IMR-90 (cell line): Measurements from ENCODE around the gene ALOX12B. TPM values are rescaled to one million over a fixed set of nuclear protein-coding genes. Genes with fewer than 3 reads are reported as not detected.

ENCODE experiments used
- ATAC-seq: fragments of 200-7000 bp; cut with Tn5 transposase; 2 replicates; pipeline ENCODE4 v1.9.1; 2020; ENCODE audit warnings: low read depth, mild to moderate bottlenecking, moderate library complexity
- BruUV-seq: library from RNA; stranded (reverse); fragments of 400-500 nt; replicated peaks from 2 replicates; lab custom pipeline; 2021; lab: Mats Ljungman, UMichigan
- CTCF ChIA-PET: fragments of 300-600 bp; formaldehyde crosslinking; extraction: SDS; loops from one replicate; lab custom pipeline; 2021; ENCODE audit warnings: antibody characterized with exemption; lab: Yijun Ruan, JAX
- POLR2A ChIA-PET: fragments of 300-600 bp; sonication (Branson Sonifier 250); formaldehyde crosslinking; loops from one replicate; lab custom pipeline; 2022; ENCODE audit warnings: antibody characterized with exemption; ENCODE audit not compliant: unreplicated experiment; lab: Charles Lee
- DNase-seq: peaks from one replicate; pipeline ENCODE4 v3.0.0; 2013
- H2AFZ ChIP-seq: replicated peaks from 2 replicates; pipeline ENCODE3; 2013; ENCODE audit warnings: low read length, mild to moderate bottlenecking; ENCODE audit not compliant: poor library complexity
- H2AK5ac ChIP-seq: 2 replicates; pipeline ENCODE4 v1.6.1; 2013; ENCODE audit warnings: low read depth, low read length, inconsistent platforms
- H2AK9ac ChIP-seq: replicated peaks from 2 replicates; pipeline ENCODE3; 2013; ENCODE audit warnings: mild to moderate bottlenecking, low read depth, low read length, moderate library complexity; ENCODE audit not compliant: poor library complexity
- H2BK120ac ChIP-seq: 2 replicates; pipeline ENCODE4 v1.6.1; 2013; ENCODE audit warnings: low read depth, low read length, inconsistent platforms
- H2BK15ac ChIP-seq: 3 replicates; pipeline ENCODE4 v1.6.1; 2013; ENCODE audit warnings: low read depth, low read length, inconsistent platforms
- H2BK20ac ChIP-seq: 2 replicates; pipeline ENCODE4 v1.6.1; 2013; ENCODE audit warnings: low read depth, mild to moderate bottlenecking, inconsistent platforms, low read length, moderate library complexity
- H2BK5ac ChIP-seq: 2 replicates; pipeline ENCODE4 v1.6.1; 2013; ENCODE audit warnings: mild to moderate bottlenecking, low read depth, low read length, inconsistent platforms; ENCODE audit not compliant: poor library complexity, severe bottlenecking
- H3K14ac ChIP-seq: replicated peaks from 2 replicates; pipeline ENCODE4 v1.6.1; 2013; ENCODE audit warnings: low read depth, low read length, inconsistent platforms
- H3K18ac ChIP-seq: 2 replicates; pipeline ENCODE4 v1.6.1; 2013; ENCODE audit warnings: low read depth, low read length, control low read depth
- H3K23ac ChIP-seq: 2 replicates; pipeline ENCODE4 v1.6.1; 2013; ENCODE audit warnings: low read depth, low read length, inconsistent platforms
- H3K27ac ChIP-seq: 2 replicates; pipeline ENCODE4 v1.5.1; 2013; ENCODE audit warnings: mild to moderate bottlenecking, control low read depth, low read length; ENCODE audit not compliant: insufficient read depth
- H3K27me3 ChIP-seq: 2 replicates; pipeline ENCODE4 v1.6.1; 2013; ENCODE audit warnings: low read length; ENCODE audit not compliant: control insufficient read depth, insufficient read depth
- H3K36me3 ChIP-seq: 2 replicates; pipeline ENCODE4 v1.6.1; 2013; ENCODE audit warnings: low read length, mixed read lengths; ENCODE audit not compliant: control insufficient read depth, insufficient read depth
- H3K4ac ChIP-seq: 2 replicates; pipeline ENCODE4 v1.6.1; 2013; ENCODE audit warnings: low read depth, low read length, inconsistent platforms
- H3K4me1 ChIP-seq: 2 replicates; pipeline ENCODE4 v1.6.1; 2013; ENCODE audit warnings: low read length, mixed read lengths; ENCODE audit not compliant: control insufficient read depth, insufficient read depth
- H3K4me2 ChIP-seq: 2 replicates; pipeline ENCODE4 v1.6.1; 2013; ENCODE audit warnings: low read depth, mild to moderate bottlenecking, control low read depth, low read length, moderate library complexity
- H3K4me3 ChIP-seq: 2 replicates; pipeline ENCODE4 v1.5.1; 2013; ENCODE audit warnings: low read depth, mild to moderate bottlenecking, control low read depth, low read length, moderate library complexity; ENCODE audit not compliant: insufficient read depth
- H3K56ac ChIP-seq: 2 replicates; pipeline ENCODE4 v1.6.1; 2013; ENCODE audit warnings: low read length, inconsistent platforms; ENCODE audit not compliant: insufficient read depth; ENCODE audit errors: extremely low read depth
- H3K79me1 ChIP-seq, 2 experiments: 2 replicates each; pipeline ENCODE4 v1.6.1; 2013; ENCODE audit warnings: low read length in 2 of 2, inconsistent platforms in 1 of 2, low read depth in 1 of 2
- H3K9ac ChIP-seq: 2 replicates; pipeline ENCODE4 v1.6.1; 2013; ENCODE audit warnings: low read depth, low read length, control low read depth
- H3K9me1 ChIP-seq: 2 replicates; pipeline ENCODE4 v1.6.1; 2013; ENCODE audit warnings: low read length, inconsistent platforms; ENCODE audit not compliant: insufficient read depth
- H3K9me3 ChIP-seq: 2 replicates; pipeline ENCODE4 v1.6.1; 2013; ENCODE audit warnings: low read length; ENCODE audit not compliant: control insufficient read depth, insufficient read depth
- H4K20me1 ChIP-seq: 2 replicates; pipeline ENCODE4 v1.6.1; 2013; ENCODE audit warnings: low read length, inconsistent platforms; ENCODE audit not compliant: insufficient read depth
- H4K5ac ChIP-seq: 2 replicates; pipeline ENCODE4 v1.6.1; 2013; ENCODE audit warnings: mild to moderate bottlenecking, low read depth, low read length, control low read depth
- H4K8ac ChIP-seq, 2 experiments: 2 replicates each; pipeline ENCODE4 v1.6.1; 2013; ENCODE audit warnings: low read depth in 2 of 2, low read length in 2 of 2, control low read depth in 1 of 2, inconsistent platforms in 1 of 2
- H4K91ac ChIP-seq: 2 replicates; pipeline ENCODE4 v1.6.1; 2013; ENCODE audit warnings: low read depth, low read length, inconsistent platforms; ENCODE audit not compliant: insufficient read depth
- BHLHE40 ChIP-seq: fragments of 150-350 bp; IDR thresholded peaks from 2 replicates; pipeline ENCODE4 v1.6.1; 2016; ENCODE audit warnings: mild to moderate bottlenecking, low read depth, low read length
- CEBPB ChIP-seq: IDR thresholded peaks from 2 replicates; pipeline ENCODE4 v1.6.1; 2012; ENCODE audit warnings: low read depth, low read length, improper control_type of control experiment
- CHD1 ChIP-seq: IDR thresholded peaks from 2 replicates; pipeline ENCODE4 v1.6.1; 2012; ENCODE audit warnings: low read depth, low read length, improper control_type of control experiment
- ELK1 ChIP-seq: fragments of 150-350 bp; IDR thresholded peaks from 2 replicates; pipeline ENCODE4 v1.6.1; 2016; ENCODE audit warnings: low read depth, mild to moderate bottlenecking, low read length, moderate library complexity, borderline replicate concordance
- FOS ChIP-seq: fragments of 150-350 bp; IDR thresholded peaks from 2 replicates; pipeline ENCODE4 v1.6.1; 2016; ENCODE audit warnings: low read depth, low read length
- MAFK ChIP-seq: IDR thresholded peaks from 2 replicates; pipeline ENCODE4 v1.6.1; 2012; ENCODE audit warnings: low read depth, low read length, improper control_type of control experiment
- MAZ ChIP-seq: IDR thresholded peaks from 2 replicates; pipeline ENCODE4 v1.6.1; 2012; ENCODE audit warnings: low read depth, mild to moderate bottlenecking, low read length, improper control_type of control experiment, moderate library complexity, borderline replicate concordance
- MXI1 ChIP-seq: IDR thresholded peaks from 2 replicates; pipeline ENCODE4 v1.6.1; 2012; ENCODE audit warnings: low read depth, mild to moderate bottlenecking, low read length, moderate library complexity, borderline replicate concordance
- POLR2A ChIP-seq: IDR thresholded peaks from 2 replicates; pipeline ENCODE4 v1.6.1; 2012; ENCODE audit warnings: mild to moderate bottlenecking, low read depth, low read length
- RAD21 ChIP-seq: IDR thresholded peaks from 2 replicates; pipeline ENCODE4 v1.6.1; 2012; ENCODE audit warnings: low read length, improper control_type of control experiment
- RCOR1 ChIP-seq: IDR thresholded peaks from 2 replicates; pipeline ENCODE4 v1.6.1; 2012; ENCODE audit warnings: mild to moderate bottlenecking, low read length, improper control_type of control experiment; ENCODE audit not compliant: insufficient replicate concordance
- RFX5 ChIP-seq: IDR thresholded peaks from 2 replicates; pipeline ENCODE4 v1.8.0; 2012; ENCODE audit warnings: low read depth, mild to moderate bottlenecking, low read length, moderate library complexity
- SMC3 ChIP-seq: fragments of 150-350 bp; IDR thresholded peaks from 2 replicates; pipeline ENCODE4 v1.6.1; 2016; ENCODE audit warnings: low read depth, mild to moderate bottlenecking, antibody characterized with exemption, low read length, moderate library complexity
- WGBS, 2 experiments: methylation state at CpG; one replicate each; pipeline versions ENCODE4 v1.1.5 to v1.1.7; 2013; ENCODE audit warnings: missing lambda C conversion rate in 2 of 2; ENCODE audit not compliant: insufficient read length in 1 of 2; ENCODE audit errors: extremely low coverage in 2 of 2; 5-methylcytosine and 5-hydroxymethylcytosine counted together
- dilution Hi-C: fragments of 300-500 bp; cut with HindIII; formaldehyde crosslinking; loops from one replicate; pipeline ENCODE4 v1.14.3; 2018; ENCODE audit warnings: low sequenced_read_pairs; ENCODE audit not compliant: unreplicated experiment
- in situ Hi-C: fragments of 300-500 bp; cut with MboI; formaldehyde crosslinking; loops from 3 replicates; pipeline ENCODE4 v1.14.3; 2019; ENCODE audit warnings: low sequenced_read_pairs, inconsistent platforms, mixed read lengths
- intact Hi-C: fragments of 100-400 bp; cut with micrococcal nuclease; formaldehyde crosslinking; loops from 2 replicates; pipeline ENCODE4 v1.10.0; 2022
- polyA plus RNA-seq, 3 experiments: library from polyadenylated mRNA; depleted of rRNA; stranded (reverse); fragments of >200 nt; gene quantifications; 2 replicates each; pipeline ENCODE4 v1.2.3, GENCODE V29; 2012; ENCODE audit warnings: low replicate concordance in 1 of 3
- total RNA-seq: library from RNA; depleted of rRNA; stranded (reverse); fragments of >200 nt; gene quantifications from 2 replicates; pipeline ENCODE4 v1.2.3, GENCODE V29; 2012
- TF ChIP-seq, protein P1 (sequence below): fragments of 150-350 bp; IDR thresholded peaks from 2 replicates; pipeline ENCODE4 v1.6.1; 2017; ENCODE audit warnings: mild to moderate bottlenecking, antibody characterized with exemption, low read length, low read depth
- TF ChIP-seq, protein P2 (sequence below): conservative IDR thresholded peaks from 2 replicates; pipeline ENCODE4 v1.5.1; 2012; ENCODE audit warnings: mild to moderate bottlenecking, low read depth, low read length, improper control_type of control experiment

Gene ALOX12B
- total and polyA plus RNA-seq, 2 of the 4 experiments (the other 2 are of a cell fraction): not detected

- Histone ChIP-seq H3K9ac (no peak overlapping the region), H4K8ac (no peak overlapping the region), H3K56ac (no peak overlapping the region), H3K27ac (no peak overlapping the region), H2BK5ac (no peak overlapping the region), H4K5ac (no peak overlapping the region), H3K4me2 (no peak overlapping the region), H2BK120ac (no peak overlapping the region), H3K9me3 (no peaks in the 10 kb centered on the region), H2AK9ac (no peak overlapping the region), H2AK5ac (no peak overlapping the region), H3K23ac (no peak overlapping the region), H3K36me3 (no peaks in the 10 kb centered on the region), H2AFZ (peak overlapping the region; percentile 14), H3K4me3 (no peak overlapping the region), H4K91ac (no peak overlapping the region), H3K9me1 (no peaks in the 10 kb centered on the region), H3K18ac (no peak overlapping the region), H3K79me1 (no peaks in the 10 kb centered on the region), H3K27me3 (peaks cover 68% of the 10 kb centered on the region), H2BK15ac (no peak overlapping the region), H3K14ac (no peak overlapping the region), H3K4me1 (no peaks in the 10 kb centered on the region), H3K4ac (no peak overlapping the region), H2BK20ac (no peak overlapping the region), H4K20me1 (no peaks in the 10 kb centered on the region)
- intact Hi-C loops (no loop called here), in situ Hi-C loops (loop anchor here (10.0 kb wide), 1 partner anchor 132 kb away; the partner anchor contains the start of gene RNF227), dilution Hi-C loops (no loop called here)
- BruUV-seq: no TSS peak
- DNase-seq (no peak), ATAC-seq (no peak)
- CTCF ChIA-PET: interaction anchor here (1.0 to 1.1 kb wide), 2 partner anchors 10 to 14 kb away, joined by 3 read pairs; no protein-coding TSS in a partner anchor
- POLR2A ChIA-PET: no interaction called here
- WGBS, 2 experiments: 67% methylated on average over 18 of the region's 24 CpGs; no CpG with 5 or more reads in 1 of the 2 experiments
- no peak for TF ChIP-seq RFX5
- no peak for TF ChIP-seq CEBPB
- TF ChIP-seq MAFK: no peak
- TF ChIP-seq SMC3: no peak
- TF ChIP-seq ELK1: no peak
- no peak for TF ChIP-seq MAZ
- no peak for TF ChIP-seq BHLHE40
- TF ChIP-seq RCOR1: no peak
- TF ChIP-seq MXI1: no peak
- TF ChIP-seq, protein P1, sequence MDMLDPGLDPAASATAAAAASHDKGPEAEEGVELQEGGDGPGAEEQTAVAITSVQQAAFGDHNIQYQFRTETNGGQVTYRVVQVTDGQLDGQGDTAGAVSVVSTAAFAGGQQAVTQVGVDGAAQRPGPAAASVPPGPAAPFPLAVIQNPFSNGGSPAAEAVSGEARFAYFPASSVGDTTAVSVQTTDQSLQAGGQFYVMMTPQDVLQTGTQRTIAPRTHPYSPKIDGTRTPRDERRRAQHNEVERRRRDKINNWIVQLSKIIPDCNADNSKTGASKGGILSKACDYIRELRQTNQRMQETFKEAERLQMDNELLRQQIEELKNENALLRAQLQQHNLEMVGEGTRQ: no peak
- no peak for TF ChIP-seq CHD1
- TF ChIP-seq POLR2A: no peak
- TF ChIP-seq FOS: no peak
- no peak for TF ChIP-seq RAD21
- TF ChIP-seq, protein P2, sequence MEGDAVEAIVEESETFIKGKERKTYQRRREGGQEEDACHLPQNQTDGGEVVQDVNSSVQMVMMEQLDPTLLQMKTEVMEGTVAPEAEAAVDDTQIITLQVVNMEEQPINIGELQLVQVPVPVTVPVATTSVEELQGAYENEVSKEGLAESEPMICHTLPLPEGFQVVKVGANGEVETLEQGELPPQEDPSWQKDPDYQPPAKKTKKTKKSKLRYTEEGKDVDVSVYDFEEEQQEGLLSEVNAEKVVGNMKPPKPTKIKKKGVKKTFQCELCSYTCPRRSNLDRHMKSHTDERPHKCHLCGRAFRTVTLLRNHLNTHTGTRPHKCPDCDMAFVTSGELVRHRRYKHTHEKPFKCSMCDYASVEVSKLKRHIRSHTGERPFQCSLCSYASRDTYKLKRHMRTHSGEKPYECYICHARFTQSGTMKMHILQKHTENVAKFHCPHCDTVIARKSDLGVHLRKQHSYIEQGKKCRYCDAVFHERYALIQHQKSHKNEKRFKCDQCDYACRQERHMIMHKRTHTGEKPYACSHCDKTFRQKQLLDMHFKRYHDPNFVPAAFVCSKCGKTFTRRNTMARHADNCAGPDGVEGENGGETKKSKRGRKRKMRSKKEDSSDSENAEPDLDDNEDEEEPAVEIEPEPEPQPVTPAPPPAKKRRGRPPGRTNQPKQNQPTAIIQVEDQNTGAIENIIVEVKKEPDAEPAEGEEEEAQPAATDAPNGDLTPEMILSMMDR: no peak
These were observed 40.4 kb downstream of the ALOX12B start for GRCh38 chr17:8046929-8047768.
